Neutrophil (primary cell): ENCODE data around the gene TEX19.

ENCODE experiments used
- H3K27ac ChIP-seq: fragments of 200-600 bp; sonication (generic); 2 replicates; pipeline ENCODE4 v1.5.1; 2016; ENCODE audit warnings: mild to moderate bottlenecking, moderate library complexity
- H3K27me3 ChIP-seq: fragments of 200-600 bp; sonication (generic); 2 replicates; pipeline ENCODE4 v1.6.0; 2016; ENCODE audit warnings: mild to moderate bottlenecking
- H3K36me3 ChIP-seq: fragments of 200-600 bp; sonication (generic); 2 replicates; pipeline ENCODE4 v1.5.1; 2017
- H3K4me1 ChIP-seq, 2 experiments: fragments of 200-600 bp in 1 of 2; sonication (generic) in 1 of 2; 1 replicate in 1 of 2; 2 replicates in 1 of 2; pipeline versions ENCODE4 v1.5.1 to v1.6.1; 2013 to 2016; ENCODE audit warnings: low read depth in 1 of 2, low read length in 1 of 2, mild to moderate bottlenecking in 1 of 2, moderate library complexity in 1 of 2; ENCODE audit not compliant: control insufficient read depth in 1 of 2, insufficient read depth in 1 of 2
- H3K4me3 ChIP-seq, 2 experiments: fragments of 200-600 bp in 1 of 2; sonication (generic) in 1 of 2; 1 replicate in 1 of 2; 2 replicates in 1 of 2; pipeline ENCODE4 v1.5.1; 2013 to 2016; ENCODE audit warnings: low read depth in 1 of 2, low read length in 1 of 2, mild to moderate bottlenecking in 1 of 2, moderate library complexity in 1 of 2
- H3K9me3 ChIP-seq: fragments of 200-600 bp; sonication (generic); 2 replicates; pipeline ENCODE4 v1.5.1; 2016
- CTCF ChIP-seq: fragments of 200-600 bp; sonication (generic); IDR thresholded peaks from 2 replicates; pipeline ENCODE4 v1.5.1; 2016; ENCODE audit warnings: antibody characterized with exemption

TEX19 gene

GRCh38 chr17:82317394-82318168 is 41.5 kb upstream of the TEX19 start, which contains the start of gene CD7:
Gene CD7, minus strand, starts transcription at chr17:82317608. Its CDS starts 113 bp downstream, at chr17:82317495.
- peaks cover 8 to 27% of the 10 kb centered on the region in 2 experiments for H3K4me1 ChIP-seq
- H3K27ac ChIP-seq: no peak within 1 kb of the TSS
- no peak for TF ChIP-seq CTCF
- no peaks in the 10 kb centered on the region for H3K9me3 ChIP-seq
- H3K4me3 ChIP-seq: no peak within 1 kb of the TSS
- peaks cover 65% of the 10 kb centered on the region for H3K27me3 ChIP-seq
- peaks cover 13% of the 10 kb centered on the region for H3K36me3 ChIP-seq

DNA sequence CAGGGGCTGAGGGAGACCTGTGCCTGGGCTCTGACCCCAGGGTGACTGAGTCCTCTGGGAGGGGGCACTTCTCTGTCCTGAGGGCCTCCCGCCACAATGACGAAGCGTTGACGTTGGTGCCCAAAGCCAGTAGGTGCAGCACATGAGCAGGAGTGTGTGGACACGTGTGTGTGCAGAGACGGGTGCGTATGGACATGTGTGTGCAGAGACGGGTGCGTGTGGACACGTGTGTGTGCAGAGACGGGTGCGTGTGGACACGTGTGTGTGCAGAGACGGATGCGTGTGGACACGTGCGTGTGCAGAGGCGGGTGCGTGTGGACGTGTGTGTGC is 40.9 kb upstream of the TEX19 start:
- H3K4me1 ChIP-seq: peaks cover 8 to 27% of the 10 kb centered on the region in 2 experiments
- H3K27me3 ChIP-seq: peaks cover 71% of the 10 kb centered on the region
- TF ChIP-seq CTCF: no peak

DNA sequence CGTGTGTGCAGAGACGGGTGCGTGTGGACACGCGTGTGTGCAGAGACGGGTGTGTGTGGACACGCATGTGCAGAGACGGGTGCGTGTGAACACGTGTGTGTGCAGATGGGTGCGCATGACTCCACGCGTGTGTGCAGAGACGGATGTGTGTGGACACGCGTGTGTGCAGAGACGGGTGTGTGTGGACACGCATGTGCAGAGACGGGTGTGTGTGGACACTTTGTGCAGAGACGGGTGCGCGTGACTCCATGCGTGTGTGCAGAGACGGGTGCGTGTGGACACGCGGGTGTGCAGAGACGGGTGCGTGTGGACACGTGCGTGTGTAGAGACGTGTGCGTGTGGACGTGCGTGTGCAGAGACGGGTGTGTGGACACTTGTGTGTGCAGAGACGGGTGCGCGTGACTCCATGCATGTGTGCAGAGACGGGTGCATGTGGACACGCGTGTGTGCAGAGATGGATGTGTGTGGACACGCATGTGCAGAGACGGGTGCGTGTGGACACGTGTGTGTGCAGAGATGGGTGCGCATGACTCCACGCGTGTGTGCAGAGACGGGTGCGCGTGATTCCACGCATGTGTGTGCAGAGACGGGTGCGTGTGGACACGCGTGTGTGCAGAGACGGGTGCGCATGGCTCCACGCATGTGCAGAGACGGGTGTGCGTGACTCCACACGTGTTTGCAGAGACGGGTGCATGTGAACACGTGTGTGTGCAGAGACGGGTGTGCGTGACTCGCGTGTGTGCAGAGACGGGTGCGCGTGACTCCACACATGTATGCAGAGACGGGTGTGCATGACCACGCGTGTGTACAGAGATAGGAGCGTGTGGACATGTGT is 40.1 kb upstream of the TEX19 start:
- H3K36me3 ChIP-seq: peaks cover 27% of the 10 kb centered on the region
- H3K9me3 ChIP-seq: no peaks in the 10 kb centered on the region
- no peak overlapping the region for H3K4me3 ChIP-seq
- no peak overlapping the region for H3K27ac ChIP-seq
- no peak for TF ChIP-seq CTCF
- H3K4me1 ChIP-seq: peaks cover 8 to 27% of the 10 kb centered on the region in 2 experiments
- H3K27me3 ChIP-seq: peaks cover 68% of the 10 kb centered on the region

More for the DNA sequence above, 40.9 kb upstream of the TEX19 start:
- H3K27ac ChIP-seq: no peak overlapping the region
- no peaks in the 10 kb centered on the region for H3K9me3 ChIP-seq
- peaks cover 19% of the 10 kb centered on the region for H3K36me3 ChIP-seq
- H3K4me3 ChIP-seq: no peak overlapping the region

DNA sequence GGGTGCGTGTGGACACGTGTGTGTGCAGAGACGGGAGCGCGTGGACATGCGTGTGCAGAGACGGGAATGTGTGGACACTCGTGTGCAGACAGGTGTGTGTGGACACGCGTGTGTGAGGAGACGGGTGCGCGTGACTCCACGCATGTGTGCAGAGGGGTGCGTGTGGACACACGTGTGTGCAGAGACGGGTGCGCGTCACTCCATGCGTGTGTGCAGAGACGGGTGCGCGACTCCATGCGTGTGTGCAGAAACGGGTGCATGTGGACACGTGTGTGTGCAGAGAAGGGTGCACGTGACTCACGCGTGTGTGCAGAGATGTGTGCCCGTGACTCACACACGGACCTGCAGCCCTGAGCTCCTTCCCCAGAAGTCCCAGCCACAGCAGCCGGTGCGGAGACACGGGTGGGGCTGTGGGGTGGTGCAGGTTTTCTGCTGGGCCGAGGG is 39.4 kb upstream of the TEX19 start:
- H3K36me3 ChIP-seq: peaks cover 30% of the 10 kb centered on the region
- peaks cover 64% of the 10 kb centered on the region for H3K27me3 ChIP-seq
- no peak overlapping the region for H3K27ac ChIP-seq
- no peak for TF ChIP-seq CTCF
- peaks cover 8 to 23% of the 10 kb centered on the region in 2 experiments for H3K4me1 ChIP-seq
- H3K9me3 ChIP-seq: no peaks in the 10 kb centered on the region
- no peak overlapping the region for H3K4me3 ChIP-seq

DNA sequence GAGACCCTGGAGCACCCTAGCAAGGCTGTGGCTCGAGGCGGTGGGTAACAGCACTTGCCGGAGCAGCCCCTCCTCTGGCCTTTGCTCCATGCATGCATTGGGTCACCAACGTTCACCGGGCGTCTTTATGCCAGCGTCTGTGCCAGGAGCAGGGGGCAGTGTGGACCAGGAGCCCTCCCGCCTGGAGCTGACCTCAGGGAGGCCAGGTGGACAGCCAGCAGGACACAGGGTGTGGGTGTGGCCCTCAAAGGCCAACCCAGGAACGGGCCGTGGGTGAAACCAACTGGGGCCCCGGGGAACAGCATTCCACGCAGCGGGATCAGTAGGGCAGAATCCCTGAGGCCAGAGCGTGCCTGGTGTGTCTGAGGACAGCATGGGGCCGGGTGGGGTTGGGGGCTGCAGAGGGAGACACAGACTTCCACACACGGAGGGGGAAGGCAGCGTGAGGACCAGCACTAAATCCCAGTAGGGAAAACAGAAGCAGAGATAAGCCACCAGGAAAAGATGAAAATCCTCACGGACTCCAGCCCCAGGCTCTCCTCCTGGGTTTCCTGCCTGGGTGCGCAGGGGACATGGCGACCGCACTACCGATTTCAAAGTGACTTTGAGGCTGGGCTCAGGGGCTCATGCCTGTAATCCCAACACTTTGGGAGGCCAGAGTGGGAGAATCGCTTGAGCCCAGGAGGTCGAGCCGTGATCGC is 38.8 kb upstream of the TEX19 start:
- H3K36me3 ChIP-seq: peaks cover 30% of the 10 kb centered on the region
- no peaks in the 10 kb centered on the region for H3K9me3 ChIP-seq
- peaks cover 60% of the 10 kb centered on the region for H3K27me3 ChIP-seq
- no peak for TF ChIP-seq CTCF
- no peak overlapping the region for H3K27ac ChIP-seq
- peaks cover 7 to 16% of the 10 kb centered on the region in 2 experiments for H3K4me1 ChIP-seq
- H3K4me3 ChIP-seq: no peak overlapping the region
